ENCODE measurements around the gene SMYD4.
"Not testable (repeated sequence)": the region's sequence is repeated elsewhere in the genome, so short reads cannot be mapped to it uniquely, and the experiment has no call there.

The SMYD4 gene

DNA sequence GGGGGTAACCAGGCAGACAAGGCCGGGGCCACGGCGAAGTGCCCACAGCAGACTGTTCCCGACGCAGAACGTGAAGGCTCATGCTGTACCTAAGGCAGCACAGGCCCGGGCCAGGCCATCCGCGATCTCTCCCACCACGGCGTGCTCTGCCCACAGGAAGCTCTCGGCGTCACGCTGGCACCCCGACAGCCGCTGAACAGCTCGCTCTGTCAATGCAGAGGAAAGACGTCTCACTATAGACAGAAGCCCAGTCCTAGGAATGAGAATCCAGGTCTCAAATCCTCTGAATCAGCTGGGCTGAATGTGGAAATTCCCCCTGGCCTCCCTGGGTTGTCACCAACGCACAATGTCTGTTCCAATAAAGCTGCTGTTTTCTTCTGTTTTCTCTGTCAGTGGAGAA is 46.4 kb downstream of the SMYD4 start:
- no peak for DNase-seq (ENCODE audit: low read depth)

DNA sequence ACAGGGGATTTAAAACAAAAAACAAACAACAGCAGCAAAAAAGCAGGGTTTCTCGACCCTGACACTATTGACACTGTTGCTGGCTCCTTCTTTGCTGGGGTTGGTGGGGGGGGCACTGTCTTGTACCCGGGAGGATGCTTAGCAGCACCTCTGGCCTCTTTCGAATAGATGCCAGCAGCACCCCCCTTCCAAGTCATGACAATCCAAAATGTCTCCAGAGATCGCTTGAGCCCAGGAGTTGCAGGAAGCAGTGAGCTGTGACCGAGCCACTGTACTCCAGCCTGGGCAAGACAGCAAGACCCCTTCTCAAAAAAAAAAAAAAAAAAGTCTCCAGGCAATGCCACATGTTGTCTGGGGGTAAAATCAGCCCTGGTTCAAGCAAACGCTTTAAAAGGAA is 47.5 kb downstream of the SMYD4 start:
- no peak for DNase-seq (ENCODE audit: low read depth)

- DNase-seq (ENCODE audit: low read depth), result peak; percentile 98
These were observed 50.1 kb downstream of the SMYD4 start for GRCh38 chr17:1779571-1780131.

DNA sequence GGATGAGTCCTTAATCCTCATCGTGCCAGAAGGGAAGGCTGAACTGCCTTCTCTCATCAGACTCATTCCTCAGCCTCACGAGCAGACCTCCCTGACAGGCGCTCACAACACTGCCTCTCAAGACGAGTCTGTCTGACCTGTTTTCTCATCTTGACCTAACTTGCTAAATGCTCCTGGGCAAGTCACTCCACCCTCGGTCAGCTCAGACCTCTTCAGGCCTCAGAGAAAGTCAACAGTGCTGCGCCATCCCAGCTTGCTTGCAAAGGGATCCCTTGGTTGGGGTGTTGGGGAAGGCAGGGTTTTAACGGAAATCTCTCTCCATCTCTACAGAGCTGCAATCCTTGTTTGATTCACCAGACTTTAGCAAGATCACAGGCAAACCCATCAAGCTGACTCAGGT is 52.8 kb downstream of the SMYD4 start:
- no peak for DNase-seq (ENCODE audit: low read depth)

DNA sequence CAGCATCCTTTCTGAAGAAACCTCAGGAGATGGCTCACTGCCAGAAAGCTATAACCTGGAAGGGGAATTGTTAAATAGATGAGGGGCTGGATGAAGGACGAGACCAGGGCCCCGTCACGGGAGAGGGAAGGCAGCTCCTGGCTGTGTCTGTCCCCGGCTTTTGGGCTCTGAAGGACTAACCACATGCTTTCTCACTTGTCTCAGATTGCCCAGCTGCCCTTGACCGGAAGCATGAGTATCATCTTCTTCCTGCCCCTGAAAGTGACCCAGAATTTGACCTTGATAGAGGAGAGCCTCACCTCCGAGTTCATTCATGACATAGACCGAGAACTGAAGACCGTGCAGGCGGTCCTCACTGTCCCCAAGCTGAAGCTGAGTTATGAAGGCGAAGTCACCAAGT is 53.4 kb downstream of the SMYD4 start:
- no peak for DNase-seq (ENCODE audit: low read depth)

- DNase-seq (ENCODE audit: low read depth), result no peak
These were observed 55.1 kb downstream of the SMYD4 start for GRCh38 chr17:1774390-1775176.

GRCh38 chr17:1773696-1774181 is 56.0 kb downstream of the SMYD4 start:
- no peak for DNase-seq (ENCODE audit: low read depth)

DNA sequence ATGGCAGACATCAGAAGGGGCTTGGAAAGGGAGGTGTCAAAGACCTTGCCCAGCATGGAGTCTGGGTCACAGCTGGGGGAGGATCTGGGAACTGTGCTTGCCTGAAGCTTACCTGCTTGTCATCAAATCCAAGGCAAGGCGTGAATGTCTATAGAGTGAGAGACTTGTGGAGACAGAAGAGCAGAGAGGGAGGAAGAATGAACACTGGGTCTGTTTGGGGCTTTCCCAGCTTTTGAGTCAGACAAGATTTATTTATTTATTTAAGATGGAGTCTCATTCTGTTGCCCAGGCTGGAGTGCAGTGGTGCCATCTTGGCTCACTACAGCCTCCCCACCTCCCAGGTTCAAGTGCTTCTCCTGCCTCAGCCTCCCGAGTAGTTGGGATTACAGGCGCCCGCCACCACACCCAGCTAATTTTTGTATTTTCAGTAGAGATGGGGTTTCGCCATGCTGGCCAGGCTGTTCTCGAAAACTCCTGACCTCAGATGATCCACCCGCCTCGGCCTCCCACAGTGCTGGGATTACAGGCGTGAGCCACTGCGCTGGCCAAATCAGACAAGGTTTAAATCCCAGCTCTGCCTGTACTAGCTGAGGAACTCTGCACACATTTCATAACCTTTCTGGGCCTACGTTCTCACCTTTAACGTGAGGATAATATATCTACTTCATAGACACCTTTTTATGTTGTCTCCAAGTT is 56.6 kb downstream of the SMYD4 start:
- DNase-seq (ENCODE audit: low read depth), result peak; percentile 26

DNA sequence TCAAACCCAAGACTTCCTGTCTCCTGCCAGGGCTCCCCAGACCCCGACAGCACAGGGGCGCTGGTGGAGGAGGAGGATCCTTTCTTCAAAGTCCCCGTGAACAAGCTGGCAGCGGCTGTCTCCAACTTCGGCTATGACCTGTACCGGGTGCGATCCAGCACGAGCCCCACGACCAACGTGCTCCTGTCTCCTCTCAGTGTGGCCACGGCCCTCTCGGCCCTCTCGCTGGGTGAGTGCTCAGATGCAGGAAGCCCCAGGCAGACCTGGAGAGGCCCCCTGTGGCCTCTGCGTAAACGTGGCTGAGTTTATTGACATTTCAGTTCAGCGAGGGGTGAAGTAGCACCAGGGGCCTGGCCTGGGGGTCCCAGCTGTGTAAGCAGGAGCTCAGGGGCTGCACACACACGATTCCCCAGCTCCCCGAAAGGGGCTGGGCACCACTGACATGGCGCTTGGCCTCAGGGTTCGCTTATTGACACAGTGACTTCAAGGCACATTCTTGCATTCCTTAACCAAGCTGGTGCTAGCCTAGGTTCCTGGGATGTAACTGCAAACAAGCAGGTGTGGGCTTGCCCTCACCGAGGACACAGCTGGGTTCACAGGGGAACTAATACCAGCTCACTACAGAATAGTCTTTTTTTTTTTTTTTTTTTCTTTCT is 59.8 kb downstream of the SMYD4 start:
- DNase-seq (ENCODE audit: low read depth), result no peak

- no peak for DNase-seq (ENCODE audit: low read depth)
These were observed 62.3 kb downstream of the SMYD4 start for GRCh38 chr17:1767358-1767757.

DNA sequence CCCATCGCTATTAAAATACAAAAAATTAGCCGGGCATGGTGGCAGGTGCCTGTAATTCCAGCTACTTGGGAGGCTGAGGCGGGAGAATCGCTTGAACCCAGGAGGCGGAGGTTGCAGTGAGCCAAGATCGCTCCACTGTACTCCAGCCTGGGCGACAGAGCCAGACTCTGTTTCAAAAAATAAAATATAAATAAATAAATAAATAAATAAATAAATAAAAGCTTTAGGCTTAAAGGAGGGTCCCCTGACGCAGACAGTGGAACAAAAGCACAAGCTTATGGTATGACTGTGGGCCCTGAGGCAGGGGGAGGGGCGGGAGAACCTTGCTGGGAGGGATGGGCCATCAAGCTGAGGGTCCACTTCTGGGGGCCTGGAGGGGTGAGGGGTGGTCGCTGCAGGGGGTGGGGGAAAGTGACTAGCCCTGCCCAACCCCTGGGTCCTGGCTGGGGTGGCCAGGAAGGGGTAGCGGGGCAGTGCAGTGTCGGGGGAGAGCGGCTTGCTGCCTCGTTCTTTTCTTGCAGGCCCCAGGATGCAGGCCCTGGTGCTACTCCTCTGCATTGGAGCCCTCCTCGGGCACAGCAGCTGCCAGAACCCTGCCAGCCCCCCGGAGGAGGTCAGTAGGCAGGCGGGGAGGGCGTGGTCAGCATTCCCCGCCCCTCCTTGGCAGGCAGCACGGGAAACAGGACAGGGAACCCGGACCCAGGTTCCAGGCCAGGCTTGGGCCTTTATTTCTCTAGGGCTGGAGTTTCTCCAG is 63.1 kb downstream of the SMYD4 start:
- DNase-seq (ENCODE audit: low read depth), result no peak

DNA sequence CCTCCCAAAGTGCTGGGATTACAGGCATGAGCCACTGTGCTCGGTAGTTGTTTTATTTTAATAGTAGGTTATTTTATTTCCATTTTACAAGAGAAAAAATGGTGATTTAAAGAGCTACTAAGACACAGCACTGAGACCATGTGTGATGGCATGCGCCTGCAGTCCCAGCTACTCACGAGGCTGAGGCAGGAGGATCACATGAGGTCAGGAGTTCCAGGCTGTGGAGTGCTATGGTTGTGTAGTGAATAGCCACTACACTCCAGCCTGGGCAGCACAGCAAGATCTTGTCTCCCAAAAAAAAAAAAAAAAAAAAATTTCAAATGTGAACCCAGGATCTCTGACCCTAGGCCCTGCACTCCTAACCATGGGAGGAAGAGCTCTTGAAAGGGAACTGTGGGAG is 64.1 kb downstream of the SMYD4 start:
- DNase-seq (ENCODE audit: low read depth), result no peak

DNA sequence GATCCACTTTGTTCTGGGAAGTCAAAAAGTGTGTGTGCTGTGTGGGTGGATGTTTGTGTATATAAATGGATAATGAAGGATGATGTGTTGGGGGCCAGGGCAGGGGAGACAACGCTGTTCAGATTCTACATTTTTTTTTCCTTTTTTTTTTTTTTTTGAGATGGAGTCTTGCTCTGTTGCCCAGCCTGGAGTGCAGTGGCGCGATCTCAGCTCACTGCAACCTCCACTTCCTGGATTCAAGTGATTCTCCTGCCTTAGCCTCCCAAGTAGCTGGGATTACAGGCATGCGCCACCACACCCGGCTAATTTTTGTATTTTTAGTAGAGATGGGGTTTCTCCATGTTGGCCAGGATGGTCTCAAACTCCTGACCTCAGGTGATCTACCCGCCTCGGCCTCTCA is 65.0 kb downstream of the SMYD4 start:
- not testable (repeated sequence) for DNase-seq (ENCODE audit: low read depth)

GRCh38 chr17:1764284-1764683 is 65.4 kb downstream of the SMYD4 start:
- DNase-seq (ENCODE audit: low read depth), result peak; percentile 85

DNA sequence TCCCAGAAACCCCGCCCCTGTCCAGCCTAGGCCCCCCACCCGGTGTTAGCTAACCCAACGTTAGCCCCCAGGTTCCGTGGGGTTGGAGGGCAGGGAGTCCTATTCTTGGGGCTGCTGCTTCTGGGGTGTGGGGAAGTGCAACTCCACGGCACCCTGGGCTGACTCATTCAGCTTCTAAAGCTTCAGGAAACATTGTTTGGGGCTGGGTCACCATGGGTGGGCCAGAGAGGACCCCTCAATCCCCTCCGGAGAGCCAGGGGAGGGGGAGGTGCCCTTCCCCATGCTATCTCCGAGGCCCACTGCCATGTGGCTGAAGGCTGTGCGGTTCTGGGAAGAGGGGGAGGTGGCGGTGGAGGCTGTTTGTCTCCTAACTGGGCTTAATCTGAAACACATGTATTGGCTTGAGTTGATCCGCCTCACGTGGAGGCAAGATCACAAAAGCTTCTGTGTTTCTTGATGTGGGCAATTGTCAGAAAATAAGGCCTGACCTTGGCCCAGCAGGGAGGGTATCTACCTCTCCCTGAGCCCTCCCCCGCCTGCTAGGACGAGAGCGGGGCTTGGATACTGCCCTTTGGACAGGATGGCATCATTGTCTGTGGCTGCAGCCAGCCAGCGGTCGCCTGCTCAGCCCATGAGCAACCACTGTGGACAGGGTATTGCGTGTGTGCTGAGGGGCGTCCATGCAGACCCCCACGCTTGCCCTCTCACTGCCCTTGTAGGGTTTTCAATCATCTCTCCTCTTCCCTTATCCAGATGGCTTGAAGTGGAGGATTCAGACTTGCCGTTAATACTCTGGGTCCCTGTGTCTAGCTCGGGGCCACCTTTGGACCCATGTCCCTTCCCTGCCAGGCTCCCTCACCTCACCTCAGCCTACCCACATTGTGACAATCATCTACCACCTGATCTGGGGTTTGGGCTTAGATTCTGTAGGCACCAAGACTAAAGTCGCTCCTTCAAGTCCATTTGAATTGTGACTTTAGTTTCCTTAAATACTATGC is 66.5 kb downstream of the SMYD4 start:
- peak; percentile 76 for DNase-seq (ENCODE audit: low read depth)

DNA sequence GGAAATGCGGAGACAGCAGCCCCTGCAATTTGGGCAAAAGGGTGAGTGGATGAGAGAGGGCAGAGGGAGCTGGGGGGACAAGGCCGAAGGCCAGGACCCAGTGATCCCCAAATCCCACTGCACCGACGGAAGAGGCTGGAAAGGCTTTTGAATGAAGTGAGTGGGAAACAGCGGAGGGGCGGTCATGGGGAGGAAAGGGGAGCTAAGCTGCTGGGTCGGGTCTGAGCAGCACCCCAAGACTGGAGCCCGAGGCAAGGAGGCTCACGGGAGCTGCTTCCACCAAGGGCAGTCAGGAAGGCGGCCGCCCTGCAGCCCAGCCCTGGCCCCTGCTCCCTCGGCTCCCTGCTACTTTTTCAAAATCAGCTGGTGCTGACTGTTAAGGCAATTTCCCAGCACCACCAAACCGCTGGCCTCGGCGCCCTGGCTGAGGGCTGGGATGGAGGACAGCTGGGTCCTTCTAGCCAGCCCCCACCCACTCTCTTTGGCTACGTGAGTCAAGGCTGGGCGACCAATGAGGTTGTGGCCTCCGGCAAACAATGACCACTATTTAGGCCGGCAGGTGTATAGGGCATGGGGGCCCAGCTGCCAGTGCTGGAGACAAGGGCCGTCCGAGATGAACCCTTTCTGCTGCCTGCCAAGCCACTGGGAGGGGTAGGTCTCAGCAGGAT is 67.3 kb downstream of the SMYD4 start:
- no peak for DNase-seq (ENCODE audit: low read depth)

DNA sequence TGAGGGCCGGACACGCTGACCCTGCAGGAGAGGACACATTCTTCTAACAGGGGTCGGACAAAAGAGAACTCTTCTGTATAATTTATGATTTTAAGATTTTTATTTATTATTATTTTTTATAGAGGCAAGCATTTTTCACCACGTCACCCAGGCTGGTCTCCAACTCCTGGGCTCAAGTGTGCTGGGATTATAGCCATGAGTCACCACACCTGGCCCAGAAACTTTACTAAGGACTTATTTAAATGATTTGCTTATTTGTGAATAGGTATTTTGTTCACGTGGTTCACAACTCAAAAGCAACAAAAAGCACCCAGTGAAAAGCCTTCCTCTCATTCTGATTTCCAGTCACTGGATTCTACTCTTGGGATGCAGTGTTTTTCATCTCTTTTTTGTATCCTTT is 70.2 kb downstream of the SMYD4 start:
- DNase-seq (ENCODE audit: low read depth), result no peak

GRCh38 chr17:1758807-1759206 is 70.9 kb downstream of the SMYD4 start:
- DNase-seq (ENCODE audit: low read depth), result no peak

GRCh38 chr17:1755827-1756262 is 73.9 kb downstream of the SMYD4 start:
- no peak for DNase-seq (ENCODE audit: low read depth)

GRCh38 chr17:1755252-1755826 is 74.4 kb downstream of the SMYD4 start:
- DNase-seq (ENCODE audit: low read depth), result no peak
